Superior temporal gyrus (tissue), 1 donor: ENCODE results near the gene FAM25G.

Experiments used
- DNase-seq: peaks from one replicate; pipeline ENCODE4 v3.0.0-alpha.2; 2016; ENCODE audit errors: extremely low spot score

The FAM25G gene

GRCh38 chr10:47449102-47449978 lies 42.2 kb downstream of the FAM25G start:
- peak; percentile 15 for DNase-seq

DNA sequence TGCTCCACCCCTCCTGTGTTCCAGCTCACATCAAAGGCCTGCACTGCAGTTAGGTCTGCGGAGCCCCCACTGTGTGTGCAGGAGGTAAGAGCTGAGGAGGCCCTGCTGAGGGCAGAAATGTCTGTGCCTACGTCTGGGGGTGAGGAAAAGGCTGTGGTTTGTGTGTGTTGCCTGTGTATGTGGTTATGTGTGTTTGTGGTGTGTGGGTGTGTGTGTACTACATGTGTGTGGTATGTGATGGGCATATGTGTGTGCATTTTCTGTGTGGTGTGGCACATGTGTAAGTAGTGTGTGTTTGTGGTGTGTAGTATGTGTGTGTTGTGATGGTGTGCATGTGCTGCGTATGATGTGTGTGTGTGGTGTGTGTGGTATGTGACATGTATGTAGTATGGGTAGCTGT lies 43.8 kb downstream of the FAM25G start:
- no peak for DNase-seq

- DNase-seq, result no peak
These were observed 44.3 kb downstream of the FAM25G start for GRCh38 chr10:47447209-47447608.

- no peak for DNase-seq
These were observed 45.8 kb downstream of the FAM25G start for GRCh38 chr10:47445720-47446119.

DNA sequence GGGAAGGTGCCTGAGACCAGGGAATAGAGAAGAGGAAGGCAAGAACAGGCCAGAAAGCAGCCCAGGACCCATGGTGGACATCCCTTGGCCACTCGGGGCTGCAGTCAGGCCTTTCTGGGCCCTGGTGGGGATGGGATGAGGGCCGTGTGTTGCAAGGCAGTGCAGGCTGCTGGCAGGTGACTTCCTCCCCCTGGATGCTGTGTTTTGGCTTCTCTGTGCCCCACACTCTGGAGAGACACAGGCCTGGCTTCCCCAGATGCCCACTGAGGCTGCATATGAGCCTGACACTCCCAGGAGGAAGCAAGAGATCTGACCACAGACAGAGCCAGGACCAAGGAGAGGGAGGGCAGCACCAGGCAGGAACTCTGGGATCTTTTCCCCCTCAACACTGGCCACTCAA lies 47.5 kb downstream of the FAM25G start:
- no peak for DNase-seq

DNA sequence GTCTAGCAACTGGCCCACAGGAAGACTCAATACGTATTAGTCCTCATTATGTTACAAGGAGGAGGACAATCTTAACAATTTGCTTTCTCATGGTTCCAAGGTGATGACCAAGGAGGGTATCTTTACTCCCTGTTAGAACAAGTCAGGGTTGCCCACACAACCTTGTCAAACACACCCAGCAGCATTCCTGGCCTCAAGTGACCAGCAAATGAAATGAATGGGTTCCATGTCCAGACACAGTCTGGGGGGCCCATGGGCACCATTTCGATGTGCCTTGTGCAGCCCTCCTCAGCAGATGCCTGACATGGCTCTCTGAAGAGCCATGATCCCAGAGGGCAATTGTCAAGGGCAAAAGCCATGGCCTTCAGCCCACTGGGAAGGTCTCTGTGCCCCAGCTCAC lies 48.4 kb downstream of the FAM25G start:
- DNase-seq, result no peak

DNA sequence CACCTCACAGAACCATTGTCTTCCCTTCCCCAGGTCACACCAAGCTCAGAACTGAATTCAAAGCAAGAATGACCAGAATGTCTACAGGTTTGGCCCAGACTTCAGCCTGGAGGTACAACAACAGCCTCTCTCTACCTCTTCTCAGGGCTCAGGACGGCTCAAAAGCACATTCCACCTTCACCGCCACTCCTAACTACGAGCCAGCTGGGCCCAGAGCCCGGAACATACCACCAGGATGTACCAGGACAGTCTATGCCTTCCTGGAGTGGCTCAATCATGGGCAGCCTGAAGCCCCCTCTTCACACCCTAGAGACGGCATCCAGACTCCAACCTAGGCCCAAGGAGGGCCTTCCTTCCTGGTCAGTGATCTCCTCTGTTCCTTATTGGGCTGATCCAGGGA lies 49.1 kb downstream of the FAM25G start:
- no peak for DNase-seq

- no peak for DNase-seq
These were observed 49.6 kb downstream of the FAM25G start for GRCh38 chr10:47441938-47442337.

DNA sequence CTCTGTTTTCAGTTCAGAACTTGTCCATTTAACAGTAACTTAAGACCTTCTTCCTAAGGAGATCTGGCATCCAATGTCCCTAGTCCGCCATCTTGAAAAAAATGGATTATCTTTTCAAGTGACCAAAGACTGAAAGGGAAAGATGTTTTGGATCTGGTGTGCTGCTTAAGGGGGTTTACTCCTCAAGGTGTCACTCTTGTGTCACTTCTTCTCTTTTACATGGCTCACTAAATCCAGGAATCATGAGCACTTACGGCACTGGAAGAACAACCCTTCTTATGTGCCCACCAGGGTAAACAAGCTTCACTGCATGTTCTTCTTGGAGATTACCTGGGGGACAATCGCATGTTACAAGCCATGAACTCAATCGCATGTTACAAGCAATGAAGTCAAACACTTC lies 51.3 kb downstream of the FAM25G start:
- no peak for DNase-seq

DNA sequence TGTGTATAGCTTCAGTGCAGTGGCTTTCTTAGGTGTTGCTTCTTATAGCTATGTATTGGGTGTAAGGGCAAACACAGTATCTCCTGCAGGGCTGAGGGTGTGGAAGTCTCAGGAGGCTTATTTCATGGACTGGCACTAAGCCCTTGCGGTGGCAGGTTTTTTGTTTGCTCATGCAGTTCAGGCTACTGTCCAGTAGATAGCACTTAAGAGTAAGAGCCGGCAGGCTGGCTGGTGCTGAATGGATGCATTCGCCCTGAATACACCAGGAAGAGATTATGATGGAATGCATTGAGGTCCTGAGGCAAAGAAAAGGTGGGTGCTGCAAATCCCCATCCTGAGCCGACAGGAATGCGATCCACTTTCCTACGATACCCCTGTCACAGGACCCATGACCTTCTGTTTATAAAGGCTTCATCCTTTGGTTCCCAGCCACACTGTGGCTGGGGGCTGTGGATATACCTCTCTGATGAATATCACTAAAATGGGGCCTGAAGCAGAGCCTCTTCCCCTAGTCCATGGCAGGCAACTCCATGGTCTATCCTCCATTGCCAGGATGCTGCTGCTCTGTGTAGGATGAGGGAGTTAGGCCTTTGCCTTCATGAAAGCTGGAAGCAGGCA lies 52.5 kb downstream of the FAM25G start:
- DNase-seq, result no peak
